ENCODE results near the gene EIF4G1.
"Not testable (repeated sequence)": the region's sequence is repeated elsewhere in the genome, so short reads cannot be mapped to it uniquely, and the experiment has no call there.

DNA sequence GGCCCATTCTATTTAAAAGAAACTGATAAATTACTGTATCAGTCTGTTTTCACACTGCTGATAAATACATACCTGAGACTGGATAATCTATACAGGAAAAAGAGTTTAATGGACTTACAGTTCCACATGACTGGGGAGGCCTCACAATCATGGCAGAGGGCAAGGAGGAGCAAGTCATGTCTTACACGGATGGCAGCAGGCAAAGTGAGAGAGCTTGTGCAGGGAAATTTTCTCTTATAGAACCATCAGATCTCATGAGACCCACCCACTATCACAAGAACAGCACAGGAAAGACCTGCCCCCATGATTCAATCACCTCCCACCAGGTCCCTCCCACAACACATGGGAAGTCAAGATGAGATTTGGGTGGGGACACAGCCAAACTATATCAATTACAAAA lies 47.2 kb upstream of the EIF4G1 start:
- TF ChIP-seq, protein P1, sequence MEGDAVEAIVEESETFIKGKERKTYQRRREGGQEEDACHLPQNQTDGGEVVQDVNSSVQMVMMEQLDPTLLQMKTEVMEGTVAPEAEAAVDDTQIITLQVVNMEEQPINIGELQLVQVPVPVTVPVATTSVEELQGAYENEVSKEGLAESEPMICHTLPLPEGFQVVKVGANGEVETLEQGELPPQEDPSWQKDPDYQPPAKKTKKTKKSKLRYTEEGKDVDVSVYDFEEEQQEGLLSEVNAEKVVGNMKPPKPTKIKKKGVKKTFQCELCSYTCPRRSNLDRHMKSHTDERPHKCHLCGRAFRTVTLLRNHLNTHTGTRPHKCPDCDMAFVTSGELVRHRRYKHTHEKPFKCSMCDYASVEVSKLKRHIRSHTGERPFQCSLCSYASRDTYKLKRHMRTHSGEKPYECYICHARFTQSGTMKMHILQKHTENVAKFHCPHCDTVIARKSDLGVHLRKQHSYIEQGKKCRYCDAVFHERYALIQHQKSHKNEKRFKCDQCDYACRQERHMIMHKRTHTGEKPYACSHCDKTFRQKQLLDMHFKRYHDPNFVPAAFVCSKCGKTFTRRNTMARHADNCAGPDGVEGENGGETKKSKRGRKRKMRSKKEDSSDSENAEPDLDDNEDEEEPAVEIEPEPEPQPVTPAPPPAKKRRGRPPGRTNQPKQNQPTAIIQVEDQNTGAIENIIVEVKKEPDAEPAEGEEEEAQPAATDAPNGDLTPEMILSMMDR (IDR thresholded peaks at IDR 0.05), result not testable (repeated sequence)
- TF ChIP-seq POLR2A (IDR thresholded peaks at IDR 0.05), result not testable (repeated sequence)
